Right lobe of liver (tissue), 6 donors: ENCODE results near the gene EPB41L3. TPM values are rescaled to one million over a fixed set of nuclear protein-coding genes. Genes with fewer than 3 reads are reported as not detected.

ENCODE experiments used
- ATAC-seq, 4 donors: fragments of 200-7000 bp; cut with Tn5 transposase; one replicate each; pipeline ENCODE4 v1.9.1; 2020; ENCODE audit warnings: mild to moderate bottlenecking in 4 of 4, moderate library complexity in 4 of 4
- DNase-seq, 3 donors: peaks; one replicate each; pipeline ENCODE4 v3.0.0-alpha.2; 2020
- H3K27ac ChIP-seq, 3 donors: fragments of 200-600 bp; one replicate each; pipeline ENCODE4 v1.8.0; 2022
- H3K27me3 ChIP-seq, 2 donors: fragments of 200-600 bp; one replicate each; pipeline ENCODE4 v1.8.0; 2022
- H3K36me3 ChIP-seq, 4 donors: fragments of 200-600 bp; sonication (generic) in 1 of 4; one replicate each; pipeline versions ENCODE4 v1.5.1 to v1.8.0; 2017 to 2022; ENCODE audit warnings: control low read depth in 1 of 4
- H3K4me1 ChIP-seq, 4 donors: fragments of 200-600 bp; sonication (generic) in 1 of 4; one replicate each; pipeline versions ENCODE4 v1.5.1 to v1.8.0; 2017 to 2022; ENCODE audit warnings: control low read depth in 1 of 4
- H3K4me3 ChIP-seq, 3 donors: fragments of 200-600 bp; one replicate each; pipeline ENCODE4 v1.8.0; 2022
- H3K9me3 ChIP-seq, 4 donors: fragments of 200-600 bp; sonication (generic) in 1 of 4; one replicate each; pipeline versions ENCODE4 v1.5.1 to v1.8.0; 2017 to 2022; ENCODE audit warnings: control low read depth in 1 of 4
- POLR2A ChIP-seq: fragments of 450-650 bp; IDR thresholded peaks from one replicate; pipeline ENCODE4 v1.6.1; 2017; ENCODE audit warnings: antibody characterized with exemption, mild to moderate bottlenecking
- WGBS: methylation state at CpG from one replicate; pipeline ENCODE4 v1.1.6; 2018; ENCODE audit warnings: low coverage, low lambda C conversion rate; ENCODE audit not compliant: insufficient coverage; ENCODE audit errors: missing lambda C conversion rate; 5-methylcytosine and 5-hydroxymethylcytosine counted together
- intact Hi-C, 2 donors: fragments of 100-400 bp; cut with DNase I; formaldehyde crosslinking; loops; one replicate each; pipeline versions ENCODE4 v1.11.2 to v1.14.1; 2022
- total RNA-seq, 6 experiments: library from RNA; depleted of rRNA in 2 of 6; stranded (reverse); fragments of >200 nt in 2 of 6; fragmentation: NEBNext Ultra II Directional in 3 of 6; extraction: Animal tissue kit (Norgen Biotek cat#: 25700) in 3 of 6; gene quantifications; one replicate each; pipeline versions ENCODE4 v1.1.0 to v1.2.4, GENCODE V29; 2016 to 2023
- TF ChIP-seq, protein P1 (sequence below), 4 donors: fragments of 200-600 bp in 3 of 4; fragments of 450-650 bp in 1 of 4; IDR thresholded peaks; one replicate each; pipeline versions ENCODE4 v1.5.1 to v1.8.0; 2016 to 2022; ENCODE audit warnings: antibody characterized with exemption in 4 of 4, mild to moderate bottlenecking in 2 of 4
- donor health status: DM: no; HTN: yes; CAD: no.
- donor health status: DM: no; HTN: no; CAD: no.
- donor health status: DM: no; HTN: no; CAD: no.
- donor health status: DM: no; HTN: yes; CAD: no.
- donor health status: DM: no; HTN: yes; CAD: no.

The EPB41L3 gene
- total RNA-seq, 6 experiments from 2014 or later = 3.3 to 20.3 (median 6.2) TPM

DNA sequence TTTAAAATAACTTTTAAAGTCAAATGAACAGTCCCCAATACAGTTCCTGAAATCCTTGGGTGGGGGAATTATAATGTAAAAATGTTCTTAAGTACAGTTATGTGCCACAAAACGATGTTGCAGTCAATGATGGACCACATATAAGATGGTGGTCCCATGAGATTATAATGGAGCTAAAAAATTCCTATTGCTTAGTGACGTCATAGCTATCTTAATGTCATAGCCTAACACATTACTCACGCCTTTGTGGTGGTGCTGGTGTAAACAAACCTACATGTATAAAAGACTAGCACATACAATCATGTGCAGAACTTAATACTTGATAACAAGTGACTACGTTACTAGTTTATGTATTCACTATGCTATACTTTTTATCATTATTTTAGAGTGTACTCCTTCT lies 109.4 kb downstream of the EPB41L3 start:
- Histone ChIP-seq H3K9me3 (no peaks in the 10 kb centered on the region), H3K4me1 (no peaks in the 10 kb centered on the region), H3K36me3 (no peaks in the 10 kb centered on the region), H3K27ac (no peak overlapping the region), H3K4me3 (no peak overlapping the region), H3K27me3 (no peaks in the 10 kb centered on the region)
- TF ChIP-seq POLR2A = no peak
- TF ChIP-seq, protein P1, sequence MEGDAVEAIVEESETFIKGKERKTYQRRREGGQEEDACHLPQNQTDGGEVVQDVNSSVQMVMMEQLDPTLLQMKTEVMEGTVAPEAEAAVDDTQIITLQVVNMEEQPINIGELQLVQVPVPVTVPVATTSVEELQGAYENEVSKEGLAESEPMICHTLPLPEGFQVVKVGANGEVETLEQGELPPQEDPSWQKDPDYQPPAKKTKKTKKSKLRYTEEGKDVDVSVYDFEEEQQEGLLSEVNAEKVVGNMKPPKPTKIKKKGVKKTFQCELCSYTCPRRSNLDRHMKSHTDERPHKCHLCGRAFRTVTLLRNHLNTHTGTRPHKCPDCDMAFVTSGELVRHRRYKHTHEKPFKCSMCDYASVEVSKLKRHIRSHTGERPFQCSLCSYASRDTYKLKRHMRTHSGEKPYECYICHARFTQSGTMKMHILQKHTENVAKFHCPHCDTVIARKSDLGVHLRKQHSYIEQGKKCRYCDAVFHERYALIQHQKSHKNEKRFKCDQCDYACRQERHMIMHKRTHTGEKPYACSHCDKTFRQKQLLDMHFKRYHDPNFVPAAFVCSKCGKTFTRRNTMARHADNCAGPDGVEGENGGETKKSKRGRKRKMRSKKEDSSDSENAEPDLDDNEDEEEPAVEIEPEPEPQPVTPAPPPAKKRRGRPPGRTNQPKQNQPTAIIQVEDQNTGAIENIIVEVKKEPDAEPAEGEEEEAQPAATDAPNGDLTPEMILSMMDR (IDR thresholded peaks at IDR 0.05) = no peak
- intact Hi-C loops = no loop called here
- ATAC-seq = no peak
- no peak for DNase-seq
- 67% methylated on average over 4 of the region's 4 CpGs for WGBS

DNA sequence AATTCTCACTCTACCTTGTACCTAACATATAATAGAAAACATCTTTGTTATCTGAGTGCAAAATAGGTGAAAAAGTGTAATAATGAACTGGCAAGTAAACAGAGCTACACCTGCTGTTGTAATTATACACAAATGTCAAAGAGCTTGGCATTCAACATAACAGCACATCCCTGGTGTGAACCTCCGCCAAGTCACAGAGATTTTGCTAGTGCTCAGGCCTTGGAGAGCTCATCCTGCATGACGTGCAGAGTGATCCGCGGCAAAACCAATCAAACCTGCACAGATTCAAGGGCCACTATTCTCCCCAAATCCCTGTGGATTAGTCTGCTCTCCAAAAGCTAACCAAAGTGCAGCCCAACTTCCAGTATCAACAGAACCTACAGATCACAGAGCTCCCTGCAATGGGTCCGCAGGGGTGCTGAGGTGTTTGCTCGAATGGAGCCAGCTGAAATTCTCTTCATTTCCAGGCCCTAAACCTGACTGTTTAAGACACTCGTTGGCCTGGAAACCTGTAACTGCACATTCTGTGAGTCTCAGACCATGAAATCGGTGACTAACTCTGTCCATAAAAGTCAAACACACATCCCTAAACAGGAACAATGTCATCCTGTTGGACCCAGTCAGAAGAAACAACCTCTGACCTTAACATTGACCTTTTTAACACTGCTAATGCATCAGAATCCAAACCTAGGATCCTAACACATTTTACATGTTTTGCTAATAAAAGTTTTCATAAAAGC lies 111.8 kb downstream of the EPB41L3 start:
- H3K27me3 ChIP-seq = no peaks in the 10 kb centered on the region
- no peaks in the 10 kb centered on the region for H3K36me3 ChIP-seq
- TF ChIP-seq, protein P1 (IDR thresholded peaks at IDR 0.05) = no peak
- TF ChIP-seq POLR2A = no peak
- DNase-seq = no peak
- intact Hi-C loops = no loop called here
- no peaks in the 10 kb centered on the region for H3K4me1 ChIP-seq
- no peaks in the 10 kb centered on the region for H3K9me3 ChIP-seq
- no peak overlapping the region for H3K27ac ChIP-seq
- ATAC-seq = no peak
- no peak overlapping the region for H3K4me3 ChIP-seq
- 60% methylated on average over 6 of the region's 8 CpGs for WGBS

DNA sequence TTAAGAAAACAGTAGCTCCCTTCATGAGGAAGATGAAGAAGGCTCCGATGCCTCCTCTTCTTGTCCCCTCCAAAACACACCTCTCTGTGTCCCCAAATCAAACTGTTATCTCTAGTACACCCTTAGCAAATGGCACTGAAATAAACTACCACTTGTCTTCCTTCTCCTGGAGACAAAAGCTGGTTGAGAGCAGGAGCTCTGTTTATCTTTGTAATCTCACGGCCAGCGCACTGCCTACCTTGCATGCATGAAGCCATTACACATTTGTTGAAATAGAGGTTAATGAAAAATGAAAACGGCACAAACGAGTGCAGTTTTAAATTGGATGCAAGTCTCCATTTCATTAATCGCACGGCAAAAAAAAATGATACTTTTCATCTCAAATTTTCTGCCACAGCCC lies 113.7 kb downstream of the EPB41L3 start:
- ATAC-seq = no peak
- intact Hi-C loops = no loop called here
- TF ChIP-seq, protein P1 (IDR thresholded peaks at IDR 0.05) = no peak
- no peak for TF ChIP-seq POLR2A
- H3K27ac ChIP-seq = no peak overlapping the region
- no peaks in the 10 kb centered on the region for H3K4me1 ChIP-seq
- no peak overlapping the region for H3K4me3 ChIP-seq
- H3K9me3 ChIP-seq = no peaks in the 10 kb centered on the region
- no peaks in the 10 kb centered on the region for H3K36me3 ChIP-seq
- no peaks in the 10 kb centered on the region for H3K27me3 ChIP-seq
- no peak for DNase-seq
- 64% methylated on average over 7 of the region's 7 CpGs for WGBS

DNA sequence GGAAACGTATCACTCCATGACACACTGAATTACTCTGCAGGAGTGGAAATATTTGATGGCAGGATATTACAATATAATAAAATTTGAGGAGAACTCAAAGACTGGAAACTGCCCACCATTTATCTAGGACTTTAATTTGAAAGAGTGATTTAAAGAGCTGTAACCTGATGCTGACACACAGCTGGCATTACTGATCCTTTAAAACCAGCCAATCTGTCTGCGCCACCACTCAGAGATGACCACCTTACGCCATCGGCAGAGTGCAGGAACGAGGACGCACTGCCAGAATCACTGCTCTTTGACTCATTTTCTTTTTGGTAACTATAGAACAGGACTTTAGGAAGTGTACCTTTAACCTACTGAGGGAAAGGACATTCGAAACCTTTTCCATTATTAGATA lies 114.1 kb downstream of the EPB41L3 start:
- Histone ChIP-seq H3K4me1 (no peaks in the 10 kb centered on the region), H3K27ac (no peak overlapping the region), H3K4me3 (no peak overlapping the region), H3K36me3 (no peaks in the 10 kb centered on the region), H3K9me3 (no peaks in the 10 kb centered on the region), H3K27me3 (no peaks in the 10 kb centered on the region)
- ATAC-seq (no peak), DNase-seq (no peak)
- TF ChIP-seq, protein P1 (IDR thresholded peaks at IDR 0.05) = no peak
- intact Hi-C loops = no loop called here
- 71% methylated on average over 7 of the region's 7 CpGs for WGBS
